Hematopoietic multipotent progenitor cell treated with erythropoietin and hydrocortisone succinate and interleukin-3 and kit ligand, for 8 days (in vitro differentiated cells): ENCODE data around the gene YTHDC1.

Experiments used
- DNase-seq: peaks from one replicate; pipeline ENCODE4 v3.0.0-alpha.2; 2015

The YTHDC1 gene

GRCh38 chr4:68358988-68359387 is 9.1 kb upstream of the YTHDC1 start:
- DNase-seq, result no peak

DNA sequence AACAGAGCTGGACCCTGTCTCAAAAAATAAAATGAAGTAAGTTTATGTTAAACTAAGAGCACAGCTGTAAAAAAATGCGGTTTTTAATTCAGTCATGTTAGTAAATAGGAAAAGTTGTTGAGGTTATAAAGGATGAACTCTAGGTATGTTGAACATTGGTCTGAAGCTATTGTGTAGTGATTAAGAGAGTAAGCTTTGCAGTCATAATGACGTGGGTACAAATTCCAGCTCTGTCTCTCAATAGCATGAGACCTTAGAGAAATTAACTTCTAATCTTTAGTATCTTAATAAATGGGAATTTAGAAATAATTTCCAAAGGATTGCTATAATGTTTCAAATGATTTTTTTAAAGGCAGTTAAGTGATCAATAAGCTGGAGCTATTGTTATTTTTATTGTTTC is 2.9 kb upstream of the YTHDC1 start:
- no peak for DNase-seq

GRCh38 chr4:68349279-68349648 is 626 bp downstream of the YTHDC1 start:
- DNase-seq, result peak; percentile 38

GRCh38 chr4:68348577-68348976 is 1.3 kb downstream of the YTHDC1 start:
- DNase-seq, result peak; percentile 5

- DNase-seq, result no peak
Observed at GRCh38 chr4:68347845-68348244, 2.0 kb downstream of the YTHDC1 start.

DNA sequence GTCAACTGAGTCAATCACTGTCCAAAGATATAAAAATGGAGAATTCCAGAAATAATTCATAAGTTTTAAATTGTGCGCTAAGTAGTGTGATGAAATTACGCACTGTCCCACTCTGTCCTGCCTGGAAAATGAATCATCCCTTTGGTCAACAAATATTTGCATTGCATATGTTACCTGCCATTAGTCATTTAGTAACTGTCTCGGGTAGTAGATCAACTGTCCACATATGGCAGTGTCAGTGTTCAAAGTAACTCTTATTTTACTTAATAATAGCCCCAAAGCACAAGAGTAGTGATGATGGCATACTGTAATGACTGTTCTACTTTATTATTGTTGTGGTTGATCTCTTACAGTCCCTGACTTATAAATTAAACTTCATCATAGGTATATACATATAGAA is 3.4 kb downstream of the YTHDC1 start:
- no peak for DNase-seq

- no peak for DNase-seq
Observed at GRCh38 chr4:68344785-68345184, 5.1 kb downstream of the YTHDC1 start.

DNA sequence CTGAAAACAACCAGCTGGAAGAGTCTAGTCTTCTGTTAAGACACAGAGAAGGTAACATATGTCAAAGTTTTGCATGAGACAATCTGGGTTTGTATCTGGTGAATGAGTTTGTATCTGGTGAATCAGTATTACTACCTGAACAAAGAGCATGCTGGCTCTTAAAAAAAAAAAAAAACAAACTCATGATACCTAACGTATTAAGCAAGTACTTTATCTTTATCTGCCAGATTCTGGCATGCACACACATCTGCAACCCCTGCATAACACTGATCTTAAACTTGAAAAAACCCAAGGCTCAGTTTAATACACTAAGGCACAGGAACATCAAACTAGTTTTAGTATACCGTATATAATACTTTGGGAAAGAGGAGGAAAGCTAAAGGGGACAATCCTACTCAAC is 5.8 kb downstream of the YTHDC1 start:
- peak; percentile 62 for DNase-seq

- peak; percentile 32 for DNase-seq
Observed at GRCh38 chr4:68342134-68342533, 7.8 kb downstream of the YTHDC1 start.

DNA sequence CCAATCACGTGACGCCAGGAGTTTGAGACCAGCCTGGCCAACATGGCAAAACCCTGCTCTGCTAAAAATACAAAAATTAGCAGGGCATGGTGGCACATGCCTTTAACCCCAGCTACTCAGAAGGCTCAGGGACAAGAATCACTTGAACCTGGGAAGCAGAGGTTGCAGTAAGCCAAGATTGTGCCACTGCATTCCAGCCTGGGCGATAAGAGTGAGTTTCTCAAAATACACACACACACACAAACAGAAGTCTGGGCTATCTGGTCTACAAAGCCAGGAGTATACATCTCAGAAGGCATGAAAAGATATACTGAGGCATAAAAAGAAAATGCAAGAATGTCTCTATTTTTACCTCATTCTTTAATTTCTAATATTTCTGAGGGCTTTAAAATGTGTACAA is 11.3 kb downstream of the YTHDC1 start:
- no peak for DNase-seq

GRCh38 chr4:68337522-68337921 is 12.4 kb downstream of the YTHDC1 start:
- no peak for DNase-seq

DNA sequence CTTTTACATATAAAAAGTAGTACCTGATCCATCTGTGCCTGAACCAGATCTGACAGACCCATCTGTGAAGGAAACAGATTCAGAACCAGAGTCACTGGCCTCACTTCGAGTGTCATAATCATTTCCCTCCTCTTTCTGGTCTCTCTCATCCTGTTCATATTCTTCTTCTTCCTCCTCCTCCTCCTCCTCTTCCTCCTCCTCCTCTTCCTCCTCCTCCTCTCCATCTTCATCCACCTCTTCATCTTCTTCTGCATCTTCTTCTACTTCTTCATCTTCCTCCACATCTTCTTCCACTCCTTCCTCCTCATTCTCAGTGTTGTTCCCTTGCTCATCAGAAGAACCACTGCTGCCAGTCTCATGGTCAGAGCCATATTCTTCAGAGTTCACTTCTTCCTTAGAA is 12.9 kb downstream of the YTHDC1 start:
- DNase-seq, result no peak

DNA sequence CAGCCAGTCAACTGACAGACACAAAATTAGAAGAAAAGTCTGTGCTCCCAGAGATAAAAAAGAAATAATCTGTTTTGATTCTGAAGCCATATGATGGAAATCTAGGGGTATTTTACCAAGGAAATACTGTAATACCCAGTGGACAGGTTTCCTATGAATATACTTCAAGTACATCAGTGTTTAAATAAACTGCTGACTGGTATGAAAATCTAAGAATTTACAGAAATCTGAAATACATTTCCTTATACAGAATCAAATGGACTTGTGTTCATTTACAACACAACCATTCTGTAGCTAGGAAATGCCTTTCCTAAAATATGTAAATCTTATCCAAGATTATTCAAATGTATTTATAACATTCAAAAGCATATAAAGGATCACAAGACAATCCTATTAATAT is 13.4 kb downstream of the YTHDC1 start:
- no peak for DNase-seq

DNA sequence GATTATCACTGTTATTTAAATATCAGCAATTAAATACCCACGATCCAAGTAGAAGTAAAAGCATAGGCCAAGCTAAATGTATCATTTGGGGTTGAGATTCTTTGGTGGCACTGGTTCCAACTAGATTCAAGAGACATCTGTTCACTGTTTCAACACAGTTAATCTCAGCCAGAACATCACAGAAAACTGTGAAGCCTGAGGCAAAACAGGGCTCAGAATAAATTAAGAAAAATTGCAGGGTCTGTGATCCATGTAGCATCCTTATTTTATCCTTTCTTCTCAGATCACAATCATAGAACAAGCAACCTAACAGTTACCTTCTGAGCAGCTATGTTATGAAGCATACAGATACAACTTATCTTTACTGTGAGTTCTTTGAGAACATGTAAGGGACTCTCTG is 23.7 kb downstream of the YTHDC1 start:
- no peak for DNase-seq

- no peak for DNase-seq
Observed at GRCh38 chr4:68324519-68325262, 25.2 kb downstream of the YTHDC1 start.

DNA sequence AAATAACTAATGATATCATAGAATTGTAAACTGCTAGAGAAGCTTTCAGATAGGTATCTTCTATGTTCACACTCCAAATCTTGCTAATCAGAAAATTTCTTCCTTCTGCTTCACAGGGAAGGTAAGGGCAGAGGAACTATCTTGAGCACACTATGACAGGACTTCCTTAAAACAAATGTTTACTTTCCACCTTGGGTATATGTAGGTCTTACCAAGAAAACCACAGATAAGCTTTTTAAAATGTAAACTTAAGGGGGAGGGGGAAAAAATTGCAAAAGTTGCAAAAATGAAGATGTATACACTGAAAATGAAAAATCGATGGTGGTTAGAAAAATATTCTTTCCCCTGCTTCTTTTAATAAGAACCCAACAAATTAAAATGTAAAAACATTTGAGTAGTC is 30.9 kb downstream of the YTHDC1 start:
- no peak for DNase-seq

DNA sequence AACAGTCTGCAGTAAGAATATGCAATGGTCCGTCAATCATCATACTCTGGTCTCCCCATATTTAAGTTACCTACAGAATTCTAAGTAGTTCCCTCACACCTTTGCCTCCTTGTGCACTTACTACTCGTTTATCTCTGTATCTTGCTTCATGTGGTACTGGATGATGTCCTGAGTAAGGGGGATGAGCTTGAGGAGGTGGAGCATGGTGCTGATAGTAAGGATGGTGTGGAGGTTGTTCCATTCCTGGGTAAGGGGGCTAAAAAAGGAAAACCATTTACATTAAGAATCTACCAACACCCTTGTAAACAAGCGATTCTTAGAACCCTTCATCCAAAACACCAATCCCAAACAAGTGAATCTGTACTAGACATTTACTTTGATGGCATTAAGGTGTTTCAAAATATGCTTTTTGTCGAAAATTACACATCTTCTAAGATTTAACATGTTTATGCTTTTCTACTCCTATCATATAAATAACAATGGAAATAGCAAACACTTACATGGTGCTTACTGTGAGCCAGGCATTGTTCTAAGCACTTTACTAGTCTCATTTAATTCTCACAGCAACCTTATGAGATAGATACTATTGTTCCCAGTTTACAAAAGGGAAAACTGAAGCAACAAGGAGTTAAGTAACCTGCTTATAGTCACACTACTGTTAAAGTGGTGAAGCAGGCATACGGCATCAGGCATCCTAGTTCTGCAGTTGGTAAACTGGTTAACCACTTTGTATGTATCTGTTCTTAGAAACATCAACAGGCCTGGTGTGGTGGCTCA is 33.5 kb downstream of the YTHDC1 start:
- DNase-seq, result no peak

GRCh38 chr4:68310651-68311247 is 39.1 kb downstream of the YTHDC1 start:
- DNase-seq, result no peak

DNA sequence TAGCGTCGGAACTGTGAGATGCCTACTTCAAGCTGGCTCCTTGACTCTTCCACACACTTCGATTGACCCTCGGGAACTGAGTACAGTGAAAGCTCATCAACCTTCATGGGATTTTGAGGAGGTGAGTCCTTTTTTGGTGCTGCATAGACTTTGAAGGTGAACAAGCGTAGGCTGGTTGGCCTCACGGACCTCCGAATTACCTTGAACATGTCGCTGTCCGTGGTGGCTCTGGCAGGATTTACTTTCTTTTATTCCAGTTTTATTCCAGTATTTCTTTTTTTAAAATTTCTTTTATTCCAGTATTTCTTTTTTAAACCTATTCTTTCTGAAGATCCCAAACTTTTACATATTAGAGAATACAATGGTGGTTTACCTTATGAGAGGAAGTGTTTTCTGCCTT is 45.2 kb downstream of the YTHDC1 start:
- DNase-seq, result no peak

DNA sequence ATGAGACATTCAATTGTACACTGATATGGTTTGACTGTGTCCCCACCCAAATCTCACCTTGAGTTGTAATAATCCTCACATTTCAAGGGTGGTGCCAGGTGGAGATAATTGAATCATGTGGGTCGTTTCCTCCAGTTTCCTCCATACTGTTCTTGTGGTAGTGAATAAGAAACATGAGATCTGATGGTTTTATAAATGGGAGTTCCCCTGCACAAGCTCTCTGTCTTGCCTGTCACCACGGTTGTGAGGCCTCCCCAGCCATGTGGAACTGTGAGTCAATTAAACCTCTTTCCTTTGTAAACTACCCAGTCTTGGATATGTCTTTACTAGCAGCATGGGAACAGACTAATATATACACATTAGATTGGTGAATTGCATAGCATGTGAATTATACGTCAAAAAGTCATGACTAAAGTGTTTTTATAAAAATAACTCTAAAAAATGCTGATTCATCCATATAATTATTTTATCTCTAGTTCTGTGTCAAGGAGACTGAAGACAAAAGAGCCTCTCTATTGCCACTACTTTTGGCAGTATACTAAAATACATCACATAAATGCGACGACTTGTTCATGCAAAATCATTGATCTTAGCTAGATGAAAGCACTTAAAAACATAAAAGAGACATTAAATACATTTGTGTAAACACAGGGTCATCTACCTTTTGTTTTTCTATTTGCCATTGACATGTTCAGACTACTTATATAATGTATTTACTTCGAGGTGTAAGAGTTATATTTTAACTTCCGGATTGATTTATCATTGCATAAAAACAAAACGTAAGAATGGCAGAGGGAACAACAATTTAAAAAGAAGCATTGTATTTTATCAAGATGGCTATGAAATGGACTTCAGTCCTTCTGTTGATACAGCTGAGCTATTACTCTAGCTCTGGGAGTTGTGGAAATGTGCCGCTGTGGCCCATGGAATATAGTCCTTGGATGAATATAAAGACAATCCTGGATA is 50.1 kb downstream of the YTHDC1 start:
- DNase-seq, result no peak

DNA sequence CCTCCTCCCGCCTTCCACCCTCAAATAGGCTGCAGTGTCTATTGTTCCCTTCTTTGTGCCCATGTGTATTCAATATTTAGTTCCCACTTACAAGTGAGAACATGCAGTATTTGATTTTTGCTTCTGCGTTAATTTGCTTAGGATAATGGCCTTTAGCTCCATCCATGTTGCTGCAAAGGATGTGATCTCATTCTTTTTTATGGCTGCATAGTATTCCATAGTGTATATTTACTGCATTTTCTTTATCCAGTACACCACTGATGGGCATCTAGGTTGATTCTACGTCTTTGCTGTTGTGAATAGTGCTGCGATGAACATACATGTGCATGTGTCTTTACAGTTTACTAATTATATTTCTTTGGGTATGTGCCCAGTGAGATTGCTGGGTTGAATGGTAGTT is 52.8 kb downstream of the YTHDC1 start:
- DNase-seq, result no peak

GRCh38 chr4:68291256-68291655 is 58.6 kb downstream of the YTHDC1 start:
- no peak for DNase-seq

- DNase-seq, result no peak
Observed at GRCh38 chr4:68288393-68288740, 61.5 kb downstream of the YTHDC1 start.
